HG03108 (cell line): Measurements from ENCODE around the gene KCNJ18.
"Not testable (repeated sequence)": the region's sequence is repeated elsewhere in the genome, so short reads cannot be mapped to it uniquely, and the experiment has no call there.

ENCODE experiments used
- ATAC-seq: cut with Tn5 transposase; IDR thresholded peaks from one replicate; pipeline ENCODE4 v1.9.1; 2021; ENCODE audit warnings: moderate library complexity; ENCODE audit not compliant: unreplicated experiment

The KCNJ18 gene

DNA sequence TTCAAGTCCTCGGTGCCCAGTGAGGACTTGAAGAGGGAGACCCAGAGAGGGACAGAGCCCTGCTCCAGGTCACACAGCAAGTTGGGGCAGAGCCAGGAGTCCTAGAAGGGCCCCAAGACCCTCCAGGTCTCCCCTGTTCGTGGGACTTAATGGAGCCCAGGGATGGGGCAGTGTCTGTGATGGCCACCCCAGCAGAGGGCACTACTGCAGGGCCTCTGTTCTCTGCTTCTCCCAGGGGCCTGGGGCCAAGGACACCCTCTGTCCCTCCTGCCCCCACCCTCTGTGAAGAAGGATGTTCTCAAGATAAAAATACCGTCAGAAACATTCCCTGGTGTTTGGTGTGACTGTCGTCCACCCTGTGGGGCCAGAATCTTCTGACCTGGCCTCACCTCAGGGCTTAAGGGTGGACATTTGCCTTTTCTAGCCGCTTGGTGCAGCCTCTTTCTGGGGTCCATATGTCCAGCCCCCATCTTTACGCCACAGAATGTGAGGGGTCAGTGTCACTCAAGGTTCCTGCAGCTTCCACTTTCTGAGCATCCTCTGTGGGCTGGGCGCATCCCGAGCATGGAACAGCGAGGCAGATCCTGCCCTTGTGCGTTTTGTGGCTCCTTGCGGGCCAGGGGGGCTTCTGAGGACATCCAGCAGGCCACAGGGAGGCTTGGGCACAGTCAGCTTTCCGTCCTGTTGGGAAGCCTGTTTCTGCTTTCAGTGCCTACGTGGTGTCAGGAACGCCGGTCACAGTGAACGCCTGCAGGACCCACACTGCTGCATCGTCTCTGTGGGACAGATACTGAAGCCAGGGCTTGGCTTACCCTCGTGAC lies at the start of gene KCNJ18:
KCNJ18 (plus strand) TSS at position 641 of the 821 bp plus-strand sequence. CDS start 10,264 bp downstream, outside the sequence.
- not testable (repeated sequence) for ATAC-seq

DNA sequence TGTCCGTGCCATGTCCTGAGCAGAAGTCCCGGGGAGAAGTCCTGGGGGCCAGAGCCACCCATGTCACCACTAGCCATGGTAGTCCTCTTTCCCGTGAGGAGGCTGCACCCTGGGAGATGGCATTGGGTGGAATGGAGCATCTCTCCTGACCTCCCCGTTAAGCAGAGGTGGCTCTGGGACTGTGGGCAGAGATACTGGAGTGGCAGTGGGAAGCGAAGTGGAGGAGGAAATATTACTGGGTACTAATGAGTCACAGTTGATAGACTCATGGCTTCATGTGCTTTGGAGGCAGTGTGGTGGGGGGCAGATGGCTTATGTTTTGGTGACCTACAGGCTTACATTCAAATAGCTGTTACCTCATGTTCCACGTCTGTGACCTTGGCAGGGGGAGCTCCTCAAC lies 44.2 kb upstream of the KCNJ18 start:
- not testable (repeated sequence) for ATAC-seq

DNA sequence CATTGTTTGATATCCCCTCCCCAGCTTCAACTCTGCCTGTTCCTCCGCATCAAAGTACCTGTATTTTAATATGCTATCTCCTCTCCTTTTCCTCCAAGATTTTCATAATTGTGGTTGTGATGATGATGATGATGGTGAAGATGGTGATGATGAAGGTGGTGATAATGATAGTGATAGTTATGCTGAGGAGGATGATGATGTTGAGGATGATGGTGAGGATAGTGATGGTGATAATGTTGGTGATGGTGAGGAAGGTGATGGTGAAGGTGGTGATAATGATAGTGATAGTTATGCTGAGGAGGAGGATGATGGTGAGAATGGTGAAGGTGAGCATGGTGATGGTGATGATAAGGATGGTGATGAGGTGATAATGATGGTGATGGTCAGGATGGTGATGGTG lies 42.3 kb upstream of the KCNJ18 start:
- ATAC-seq: not testable (repeated sequence)

DNA sequence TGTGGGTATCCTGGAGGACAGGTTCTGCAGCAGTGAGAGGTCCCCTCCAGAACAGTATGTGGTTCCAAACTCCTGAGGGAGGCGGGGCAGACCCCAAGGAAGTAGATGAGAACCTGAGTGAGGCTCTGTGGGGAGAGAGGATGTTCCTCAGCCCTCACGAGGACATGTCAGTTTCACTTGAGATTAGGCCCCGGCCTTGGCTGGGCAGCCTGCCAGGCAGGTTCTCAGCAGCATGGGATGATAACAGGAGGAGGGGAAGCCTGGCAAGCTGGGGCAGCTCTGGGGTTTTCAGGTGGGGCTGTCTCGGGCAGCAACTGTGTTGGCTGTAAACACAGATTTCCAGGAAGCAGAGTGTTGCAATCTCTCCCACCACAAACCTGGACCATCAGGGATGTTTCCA lies 40.3 kb upstream of the KCNJ18 start:
- ATAC-seq: not testable (repeated sequence)

DNA sequence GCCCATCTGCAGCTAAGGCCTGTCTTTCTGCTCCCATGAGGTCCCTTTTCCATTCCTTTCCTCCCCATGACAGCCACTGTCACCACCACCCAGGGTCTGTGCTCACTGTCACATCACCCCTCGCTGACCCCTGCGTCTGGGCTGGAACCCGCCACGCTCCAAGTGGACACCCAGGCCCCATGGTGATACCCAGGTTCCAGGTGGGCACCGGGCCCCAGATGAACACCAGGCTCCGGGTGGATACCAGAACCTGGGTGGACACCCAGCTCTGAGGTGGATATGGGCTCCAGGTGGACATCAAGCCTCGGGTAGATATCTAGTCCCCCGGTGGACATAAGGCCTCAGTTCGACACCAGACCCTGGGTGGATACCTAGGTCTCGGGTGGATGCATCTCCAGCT lies 39.1 kb upstream of the KCNJ18 start:
- ATAC-seq: not testable (repeated sequence)

DNA sequence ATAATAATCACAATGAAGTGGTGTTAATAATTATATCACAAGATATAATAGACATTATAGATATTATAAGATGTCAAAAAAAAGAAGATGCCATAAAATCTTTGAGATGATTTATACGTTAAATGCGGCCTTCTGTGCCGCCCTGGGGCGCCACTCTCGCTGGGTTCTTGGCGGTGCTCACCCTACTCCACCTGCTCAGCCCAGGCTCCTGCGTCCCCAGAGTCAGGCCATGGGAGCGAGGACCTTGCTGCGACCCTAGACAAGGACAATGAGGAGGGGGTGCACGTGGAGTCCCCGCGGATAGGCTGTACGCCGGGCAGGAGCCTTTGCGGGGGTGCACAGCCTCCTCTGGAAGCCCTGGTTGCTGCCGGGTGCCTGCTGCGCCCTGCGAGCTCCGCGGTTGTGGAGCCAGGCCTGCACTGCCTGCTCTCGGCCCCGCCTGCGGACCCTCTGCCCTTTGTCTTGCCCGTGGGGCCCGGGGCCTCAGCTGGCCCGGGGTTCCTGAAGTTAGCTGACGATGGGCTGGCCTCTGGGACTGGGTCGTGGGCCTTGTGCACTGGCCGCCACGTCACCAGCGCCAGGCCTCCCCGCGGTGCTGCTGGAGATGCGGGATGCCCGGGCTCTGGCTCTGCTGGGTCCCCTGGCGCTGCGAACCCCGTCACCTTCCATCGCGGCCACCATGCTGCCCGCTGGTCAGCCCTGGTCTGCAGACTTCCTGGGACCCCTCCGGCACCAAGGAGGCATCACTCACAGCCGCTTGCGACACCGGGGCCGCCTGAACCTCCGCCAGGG lies 35.6 kb upstream of the KCNJ18 start:
- not testable (repeated sequence) for ATAC-seq

DNA sequence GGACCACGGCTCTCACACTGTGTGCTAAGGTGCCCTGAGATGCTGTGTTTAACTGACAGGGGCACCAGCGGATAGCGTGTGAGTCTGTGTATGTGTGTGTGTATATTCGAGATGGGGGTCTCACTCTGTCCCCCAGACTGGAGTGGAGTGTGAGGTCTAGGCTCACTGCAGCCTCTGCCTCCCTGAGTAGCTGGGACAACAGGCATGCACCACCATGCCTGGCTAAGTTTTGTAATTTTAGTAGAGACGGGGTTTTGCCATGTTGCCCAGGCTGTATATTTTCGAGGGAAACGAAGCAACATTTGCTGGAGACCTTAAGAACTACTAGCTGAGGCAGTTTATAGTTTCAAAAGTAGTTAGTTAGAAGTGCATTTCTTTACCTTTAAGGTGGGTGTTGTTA lies 32.7 kb upstream of the KCNJ18 start:
- not testable (repeated sequence) for ATAC-seq

DNA sequence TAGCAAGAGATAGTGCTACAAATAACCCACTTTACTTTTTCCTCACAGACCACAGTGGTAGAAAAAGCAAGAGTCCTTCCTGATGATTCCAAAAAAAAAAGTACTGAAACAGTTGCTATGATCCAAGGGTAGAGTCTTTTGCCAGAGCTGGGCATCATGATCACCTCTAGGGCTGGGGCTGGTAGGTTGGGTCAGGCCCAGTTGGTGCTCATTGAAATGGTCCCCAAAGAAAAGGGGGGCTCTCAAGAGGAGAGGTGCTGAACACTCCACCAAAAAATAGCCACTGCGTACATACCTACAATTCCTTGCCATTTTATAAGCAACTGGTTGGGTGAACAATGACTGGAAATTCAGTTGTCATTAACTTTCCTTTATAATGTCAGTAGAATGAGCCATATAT lies 30.9 kb upstream of the KCNJ18 start:
- not testable (repeated sequence) for ATAC-seq

DNA sequence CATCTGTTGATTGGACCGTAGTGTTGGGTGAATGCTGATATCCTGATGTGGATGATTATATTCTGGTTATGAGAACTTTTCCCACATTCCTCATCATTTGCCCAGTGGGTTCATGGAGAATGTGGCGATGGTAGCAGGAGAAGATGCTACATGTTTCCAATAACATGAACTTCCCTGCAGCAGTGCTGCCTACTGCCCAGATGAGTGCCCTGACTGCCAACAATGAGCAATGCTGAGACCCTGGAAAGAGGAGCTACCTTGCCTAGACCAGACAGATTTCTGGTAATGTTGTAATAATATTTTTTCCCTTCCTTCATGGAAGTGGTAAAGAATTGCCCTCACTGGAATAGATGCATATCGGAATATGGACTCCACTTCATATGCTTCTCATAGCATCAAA lies 29.2 kb upstream of the KCNJ18 start:
- ATAC-seq: not testable (repeated sequence)

DNA sequence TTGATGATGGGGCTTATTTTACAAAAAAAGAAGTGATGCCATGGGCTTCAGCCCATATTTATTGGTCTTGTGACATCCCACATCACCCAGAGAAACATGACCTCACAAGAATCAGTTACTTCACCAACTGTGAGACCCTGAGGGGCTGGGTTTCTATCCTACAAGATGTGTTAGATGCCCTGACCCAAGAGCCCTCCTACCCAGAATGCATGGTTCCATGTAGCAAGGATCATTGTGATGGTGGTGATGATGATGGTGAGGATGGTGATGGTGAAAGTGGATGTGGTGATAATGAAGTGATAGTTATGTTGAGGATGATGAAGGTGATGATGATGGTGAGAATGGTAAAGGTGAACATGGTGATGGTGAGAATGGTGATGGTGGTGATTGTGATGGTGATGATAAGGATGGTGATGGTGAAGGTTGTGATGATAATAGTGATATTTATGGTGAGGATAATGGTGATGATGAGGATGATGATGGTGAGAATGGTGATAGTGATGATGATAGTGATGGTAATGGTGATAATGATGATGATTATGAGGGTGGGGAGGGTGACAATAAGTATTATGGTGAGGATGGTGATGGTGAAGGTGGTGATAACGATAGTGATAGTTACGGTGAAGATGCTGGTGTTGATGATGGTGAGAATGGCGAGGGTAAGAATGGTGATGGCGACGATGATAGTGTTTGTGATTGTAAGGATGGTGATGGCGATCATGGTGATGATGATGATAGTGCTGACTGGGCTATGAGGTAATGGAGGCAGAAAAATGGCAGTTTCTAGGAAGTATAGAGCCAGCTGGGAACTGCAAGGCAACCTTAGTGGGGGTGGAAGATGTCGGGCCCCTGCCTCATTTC lies 28.5 kb upstream of the KCNJ18 start:
- ATAC-seq: not testable (repeated sequence)

DNA sequence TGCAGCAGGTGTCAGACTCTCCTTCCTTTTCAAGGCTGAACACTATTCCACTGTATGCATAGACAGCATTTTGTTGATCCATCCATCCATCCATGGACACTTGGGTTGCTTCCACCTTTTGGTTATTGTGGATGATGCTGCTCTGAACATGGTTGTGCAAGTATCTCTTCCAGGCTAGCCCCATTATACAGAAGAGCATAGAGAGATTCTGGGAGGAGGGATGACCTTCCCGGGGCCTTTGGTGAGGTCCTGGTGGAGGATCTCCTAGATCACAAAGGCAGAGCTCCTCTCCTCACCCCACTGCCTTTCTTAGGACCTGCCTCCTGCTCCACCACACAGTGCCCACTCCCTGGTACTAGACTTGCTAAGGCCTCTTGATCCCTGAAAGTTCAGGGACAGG lies 27.2 kb upstream of the KCNJ18 start:
- not testable (repeated sequence) for ATAC-seq

DNA sequence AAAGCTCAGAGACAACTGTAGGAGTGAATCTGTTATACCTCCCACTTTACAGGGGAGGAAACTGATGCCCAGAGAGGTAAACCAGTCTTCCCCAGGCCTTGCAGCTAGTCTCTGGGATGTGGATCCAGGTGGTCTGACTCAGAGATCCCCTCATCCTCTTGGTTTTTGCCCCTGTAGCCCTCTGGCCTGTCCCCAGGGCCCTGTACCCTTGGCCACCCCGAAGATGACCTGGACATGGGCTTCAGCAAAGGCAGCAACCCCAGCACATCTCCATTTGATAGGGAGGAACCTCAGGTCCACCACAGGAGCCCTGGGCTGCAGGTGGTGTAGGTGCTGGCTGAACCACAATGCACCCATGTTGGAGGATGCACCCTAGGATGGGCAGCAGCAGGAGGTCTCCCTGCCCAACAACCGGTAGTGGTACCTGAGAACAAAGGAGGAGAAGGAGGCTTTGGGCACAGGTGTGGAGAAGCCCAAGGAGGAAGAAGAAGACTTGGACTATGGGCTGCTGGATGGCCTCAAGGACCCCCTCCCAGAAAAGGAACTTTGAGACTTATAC lies 26.3 kb upstream of the KCNJ18 start:
- not testable (repeated sequence) for ATAC-seq

DNA sequence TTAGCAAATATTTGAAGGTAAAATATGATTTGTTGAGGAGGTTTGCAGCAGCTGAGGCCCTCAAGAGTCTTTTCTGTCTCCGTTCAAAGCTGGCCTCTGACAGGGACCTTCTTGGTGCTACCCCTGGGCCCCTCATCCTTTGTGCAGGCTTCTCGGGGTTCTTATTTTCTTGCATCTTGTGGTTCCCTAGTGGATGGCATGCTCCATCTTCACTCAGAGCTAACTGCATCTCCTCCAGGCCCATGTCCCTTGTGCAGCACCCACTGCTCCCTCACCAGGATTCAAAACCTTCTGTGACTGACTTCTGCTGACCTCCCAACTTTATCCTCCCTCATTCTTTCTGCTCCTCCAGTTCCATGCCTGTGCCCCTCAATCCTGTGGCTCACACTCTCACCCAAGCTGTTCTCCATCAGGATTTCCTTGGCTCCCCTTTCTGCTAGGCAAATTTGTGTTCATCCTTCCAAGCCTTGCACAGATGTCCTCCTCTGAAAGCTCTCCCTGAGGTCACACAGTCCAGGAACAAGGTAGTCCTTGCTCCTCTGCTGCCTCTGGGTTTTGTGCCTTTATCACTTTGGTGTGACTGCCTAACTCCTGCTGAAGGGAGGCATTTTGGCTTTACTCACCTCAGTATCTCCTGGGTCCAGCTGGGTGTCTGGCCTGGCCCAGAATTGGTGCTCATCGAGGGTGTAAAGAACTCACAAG lies 25.5 kb upstream of the KCNJ18 start:
- ATAC-seq: not testable (repeated sequence)

DNA sequence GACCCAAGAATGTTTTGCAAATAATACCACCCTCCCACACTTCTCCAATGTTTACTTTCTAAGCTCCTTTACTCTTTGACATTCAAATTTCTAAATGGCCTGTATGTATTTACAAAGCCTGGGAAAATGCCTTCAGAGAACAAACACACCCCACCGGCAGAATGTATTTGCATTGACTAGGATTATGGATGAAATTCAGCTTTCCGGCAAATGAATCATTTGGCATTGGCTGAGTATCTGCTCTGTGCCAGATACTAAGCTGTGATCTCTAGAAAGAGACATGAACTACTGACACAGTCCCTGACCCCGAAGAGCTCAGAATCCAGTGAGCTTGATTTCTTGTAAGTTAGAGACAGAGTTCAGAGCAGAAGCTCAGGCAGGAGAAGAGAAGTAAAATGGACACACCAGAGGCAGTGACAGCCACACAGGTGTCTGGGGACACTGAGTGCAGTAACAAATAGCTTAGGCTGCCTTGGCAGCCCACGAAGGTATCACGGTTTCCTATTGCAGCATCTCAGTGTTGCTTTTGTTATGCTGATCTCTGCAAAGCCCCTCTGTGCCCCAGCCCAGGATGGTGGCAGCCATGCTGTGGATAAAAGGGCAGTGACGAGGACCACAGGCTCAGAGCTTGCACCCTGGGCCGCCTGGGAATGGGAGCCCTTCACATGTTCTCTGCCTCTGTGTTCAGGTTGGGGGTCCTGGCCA lies 24.8 kb upstream of the KCNJ18 start:
- not testable (repeated sequence) for ATAC-seq

DNA sequence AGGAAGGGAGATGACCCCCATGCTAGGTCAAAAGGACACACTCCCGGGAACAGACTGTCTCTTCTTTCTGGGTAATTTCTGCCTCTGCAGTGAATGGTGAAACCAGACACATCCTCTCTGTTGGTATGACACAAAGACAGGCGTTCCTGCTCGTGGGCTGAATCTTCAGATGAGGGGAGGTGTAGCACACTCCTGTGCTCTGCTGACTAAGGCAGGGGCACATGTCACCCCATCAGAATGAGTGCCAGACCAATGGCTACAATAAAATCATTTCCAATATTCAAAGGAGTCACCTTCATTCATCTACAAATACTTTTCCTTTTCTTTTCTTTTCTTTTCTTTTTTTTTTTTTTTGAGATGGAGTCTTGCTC lies 24.2 kb upstream of the KCNJ18 start:
- not testable (repeated sequence) for ATAC-seq

DNA sequence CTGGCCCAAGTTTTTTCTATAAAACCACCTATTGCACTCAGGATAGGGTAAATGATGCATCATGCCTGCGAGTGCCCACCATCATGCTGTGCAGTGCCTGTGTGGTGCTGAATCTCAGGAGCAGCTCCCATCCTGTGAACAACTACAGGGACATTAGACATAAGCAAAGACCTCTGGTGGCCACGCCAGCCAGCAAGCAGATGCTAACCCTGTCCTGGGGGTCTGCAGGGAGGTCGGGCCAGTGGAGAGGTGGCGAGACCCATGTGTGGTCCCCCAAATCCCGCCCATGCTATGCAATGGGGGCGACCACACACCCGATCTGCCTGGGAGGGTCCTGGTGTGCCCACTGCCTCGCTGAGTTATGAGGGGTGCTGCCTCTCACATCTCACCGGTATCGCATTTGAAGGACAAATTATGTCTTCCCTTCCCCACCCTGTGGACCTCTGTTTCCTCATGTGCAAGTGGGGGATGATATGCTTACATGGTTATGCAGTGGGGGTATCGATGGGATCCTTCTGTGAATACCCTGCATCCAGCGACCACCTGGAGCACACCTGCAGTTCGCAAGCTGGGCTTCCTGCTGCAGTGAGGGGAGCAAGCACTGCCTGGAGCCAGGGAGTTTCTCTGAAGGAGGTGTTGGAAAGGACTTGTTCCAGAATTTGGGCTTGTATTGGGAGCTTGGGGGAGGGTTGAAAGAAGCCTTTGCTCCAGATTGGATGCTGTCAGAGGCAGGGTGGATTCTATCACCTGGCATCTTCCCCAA lies 23.4 kb upstream of the KCNJ18 start:
- not testable (repeated sequence) for ATAC-seq

DNA sequence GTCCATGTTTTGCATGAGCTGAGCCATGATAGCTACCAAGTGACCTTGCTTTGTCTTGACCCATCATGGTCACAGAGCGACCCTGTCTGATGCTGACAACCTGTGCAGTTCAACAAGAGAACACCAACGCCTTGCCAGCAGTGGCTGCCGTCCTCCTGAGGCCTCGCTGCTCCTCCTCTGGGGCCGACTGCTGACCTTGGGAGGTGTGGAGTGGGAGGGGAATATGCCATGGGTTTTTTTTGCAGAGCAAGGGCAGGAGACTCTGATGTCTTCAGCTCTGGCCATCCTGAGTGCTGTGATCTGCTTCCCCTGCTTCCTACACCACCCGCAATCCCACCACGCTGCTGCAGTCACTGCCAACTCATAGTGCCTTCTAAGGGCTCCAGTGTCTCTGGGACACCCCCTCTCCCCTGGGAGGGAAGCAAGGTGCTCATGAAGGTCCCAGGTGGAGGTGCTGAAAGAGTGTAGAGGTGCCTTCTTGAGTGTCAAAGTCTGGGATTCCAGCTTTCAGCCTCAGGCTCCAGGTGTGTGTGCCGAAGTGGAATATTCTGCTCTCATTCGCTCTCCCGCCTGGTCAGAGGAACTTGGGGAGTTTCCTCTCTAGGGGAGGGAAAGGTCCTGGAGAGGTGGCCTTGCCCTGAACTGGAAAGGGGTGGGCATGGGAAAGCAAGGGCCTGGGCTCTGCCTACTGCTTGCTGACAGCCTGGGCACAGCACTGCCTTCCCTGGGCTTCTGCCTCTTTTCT lies 22.5 kb upstream of the KCNJ18 start:
- ATAC-seq: not testable (repeated sequence)
